Measurements from ENCODE around the gene SLC4A1. TPM values are rescaled to one million over a fixed set of nuclear protein-coding genes. Genes with fewer than 3 reads are reported as not detected.

Gene SLC4A1
- total and polyA plus RNA-seq, 2 of the 13 experiments (the other 11 are each of a cell fraction or from before 2014, with no cell fraction given) = not detected

DNA sequence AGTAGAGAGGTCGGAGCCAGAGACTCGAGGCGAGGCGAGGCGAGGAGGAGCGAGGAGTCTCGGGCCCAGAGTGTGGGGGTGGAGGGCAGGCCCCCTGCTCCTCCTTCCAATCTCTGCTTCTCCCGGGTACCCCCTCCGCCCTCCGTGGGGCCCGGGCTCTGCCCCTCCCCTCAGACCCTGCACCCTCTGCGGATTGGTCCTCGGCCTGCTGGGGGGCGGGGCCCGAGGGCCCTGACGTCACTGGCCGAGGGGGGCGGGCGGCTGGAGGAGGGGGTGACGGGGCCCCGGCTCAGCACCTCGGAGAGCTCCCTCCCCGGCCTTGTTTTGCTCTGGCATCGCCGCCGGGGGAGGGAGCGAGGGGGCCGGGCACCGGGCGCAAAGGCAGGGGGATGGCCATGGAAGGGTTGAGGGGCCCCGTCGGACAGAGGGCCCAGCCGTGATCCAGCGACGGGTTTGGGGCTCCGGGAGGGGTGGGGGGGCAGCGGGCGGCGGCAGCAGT, 40.4 kb upstream of the SLC4A1 start, which contains the start of gene RUNDC3A (continued):
- TF ChIP-seq, protein P1, sequence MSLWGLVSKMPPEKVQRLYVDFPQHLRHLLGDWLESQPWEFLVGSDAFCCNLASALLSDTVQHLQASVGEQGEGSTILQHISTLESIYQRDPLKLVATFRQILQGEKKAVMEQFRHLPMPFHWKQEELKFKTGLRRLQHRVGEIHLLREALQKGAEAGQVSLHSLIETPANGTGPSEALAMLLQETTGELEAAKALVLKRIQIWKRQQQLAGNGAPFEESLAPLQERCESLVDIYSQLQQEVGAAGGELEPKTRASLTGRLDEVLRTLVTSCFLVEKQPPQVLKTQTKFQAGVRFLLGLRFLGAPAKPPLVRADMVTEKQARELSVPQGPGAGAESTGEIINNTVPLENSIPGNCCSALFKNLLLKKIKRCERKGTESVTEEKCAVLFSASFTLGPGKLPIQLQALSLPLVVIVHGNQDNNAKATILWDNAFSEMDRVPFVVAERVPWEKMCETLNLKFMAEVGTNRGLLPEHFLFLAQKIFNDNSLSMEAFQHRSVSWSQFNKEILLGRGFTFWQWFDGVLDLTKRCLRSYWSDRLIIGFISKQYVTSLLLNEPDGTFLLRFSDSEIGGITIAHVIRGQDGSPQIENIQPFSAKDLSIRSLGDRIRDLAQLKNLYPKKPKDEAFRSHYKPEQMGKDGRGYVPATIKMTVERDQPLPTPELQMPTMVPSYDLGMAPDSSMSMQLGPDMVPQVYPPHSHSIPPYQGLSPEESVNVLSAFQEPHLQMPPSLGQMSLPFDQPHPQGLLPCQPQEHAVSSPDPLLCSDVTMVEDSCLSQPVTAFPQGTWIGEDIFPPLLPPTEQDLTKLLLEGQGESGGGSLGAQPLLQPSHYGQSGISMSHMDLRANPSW (CRISPR knock-in tag; IDR thresholded peaks at IDR 0.05; ENCODE audit: borderline replicate concordance) = no peak
- TF ChIP-seq, protein P2, sequence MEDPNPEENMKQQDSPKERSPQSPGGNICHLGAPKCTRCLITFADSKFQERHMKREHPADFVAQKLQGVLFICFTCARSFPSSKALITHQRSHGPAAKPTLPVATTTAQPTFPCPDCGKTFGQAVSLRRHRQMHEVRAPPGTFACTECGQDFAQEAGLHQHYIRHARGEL (CRISPR knock-in tag; IDR thresholded peaks at IDR 0.05) = peak; percentile 43; the same call in 1 of the 2 replicates
- TF ChIP-seq TSC22D2 (CRISPR knock-in tag; IDR thresholded peaks at IDR 0.05; ENCODE audit: borderline replicate concordance) (peak; percentile 97), NCOA1 (CRISPR knock-in tag; IDR thresholded peaks at IDR 0.05) (no peak), MAZ (IDR thresholded peaks at IDR 0.05; ENCODE audit: borderline replicate concordance, low read depth, low read length) (peak; percentile 98), MAZ (CRISPR knock-in tag; IDR thresholded peaks at IDR 0.05; ENCODE audit: low read depth) (peak; percentile 87), MAFG (CRISPR knock-in tag; IDR thresholded peaks at IDR 0.05) (no peak), TBX3 (IDR thresholded peaks at IDR 0.05; ENCODE audit: borderline replicate concordance) (no peak), ZNF777 (CRISPR knock-in tag; IDR thresholded peaks at IDR 0.05) (peak; percentile 61; the same call in 1 of the 2 replicates), ZNF329 (CRISPR knock-in tag; IDR thresholded peaks at IDR 0.05; ENCODE audit: low read depth) (peak; percentile 81), CREM (IDR thresholded peaks at IDR 0.05) (peak; percentile 75), CREM (CRISPR knock-in tag; IDR thresholded peaks at IDR 0.05) (peak; percentile 46; the same call in 1 of the 2 replicates), ZNF644 (CRISPR knock-in tag; IDR thresholded peaks at IDR 0.05; ENCODE audit: low read depth) (peak; percentile 44; the same call in 1 of the 2 replicates), ZSCAN5A (CRISPR knock-in tag; IDR thresholded peaks at IDR 0.05; ENCODE audit: borderline replicate concordance) (no peak), ZSCAN25 (CRISPR knock-in tag; IDR thresholded peaks at IDR 0.05) (no peak; the same call in 1 of the 2 replicates), RELA (CRISPR knock-in tag; IDR thresholded peaks at IDR 0.05) (no peak)
- TF ChIP-seq, protein P3, sequence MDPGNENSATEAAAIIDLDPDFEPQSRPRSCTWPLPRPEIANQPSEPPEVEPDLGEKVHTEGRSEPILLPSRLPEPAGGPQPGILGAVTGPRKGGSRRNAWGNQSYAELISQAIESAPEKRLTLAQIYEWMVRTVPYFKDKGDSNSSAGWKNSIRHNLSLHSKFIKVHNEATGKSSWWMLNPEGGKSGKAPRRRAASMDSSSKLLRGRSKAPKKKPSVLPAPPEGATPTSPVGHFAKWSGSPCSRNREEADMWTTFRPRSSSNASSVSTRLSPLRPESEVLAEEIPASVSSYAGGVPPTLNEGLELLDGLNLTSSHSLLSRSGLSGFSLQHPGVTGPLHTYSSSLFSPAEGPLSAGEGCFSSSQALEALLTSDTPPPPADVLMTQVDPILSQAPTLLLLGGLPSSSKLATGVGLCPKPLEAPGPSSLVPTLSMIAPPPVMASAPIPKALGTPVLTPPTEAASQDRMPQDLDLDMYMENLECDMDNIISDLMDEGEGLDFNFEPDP (CRISPR knock-in tag; conservative IDR thresholded peaks at IDR 0.05) = no peak
- TF ChIP-seq, protein P4, sequence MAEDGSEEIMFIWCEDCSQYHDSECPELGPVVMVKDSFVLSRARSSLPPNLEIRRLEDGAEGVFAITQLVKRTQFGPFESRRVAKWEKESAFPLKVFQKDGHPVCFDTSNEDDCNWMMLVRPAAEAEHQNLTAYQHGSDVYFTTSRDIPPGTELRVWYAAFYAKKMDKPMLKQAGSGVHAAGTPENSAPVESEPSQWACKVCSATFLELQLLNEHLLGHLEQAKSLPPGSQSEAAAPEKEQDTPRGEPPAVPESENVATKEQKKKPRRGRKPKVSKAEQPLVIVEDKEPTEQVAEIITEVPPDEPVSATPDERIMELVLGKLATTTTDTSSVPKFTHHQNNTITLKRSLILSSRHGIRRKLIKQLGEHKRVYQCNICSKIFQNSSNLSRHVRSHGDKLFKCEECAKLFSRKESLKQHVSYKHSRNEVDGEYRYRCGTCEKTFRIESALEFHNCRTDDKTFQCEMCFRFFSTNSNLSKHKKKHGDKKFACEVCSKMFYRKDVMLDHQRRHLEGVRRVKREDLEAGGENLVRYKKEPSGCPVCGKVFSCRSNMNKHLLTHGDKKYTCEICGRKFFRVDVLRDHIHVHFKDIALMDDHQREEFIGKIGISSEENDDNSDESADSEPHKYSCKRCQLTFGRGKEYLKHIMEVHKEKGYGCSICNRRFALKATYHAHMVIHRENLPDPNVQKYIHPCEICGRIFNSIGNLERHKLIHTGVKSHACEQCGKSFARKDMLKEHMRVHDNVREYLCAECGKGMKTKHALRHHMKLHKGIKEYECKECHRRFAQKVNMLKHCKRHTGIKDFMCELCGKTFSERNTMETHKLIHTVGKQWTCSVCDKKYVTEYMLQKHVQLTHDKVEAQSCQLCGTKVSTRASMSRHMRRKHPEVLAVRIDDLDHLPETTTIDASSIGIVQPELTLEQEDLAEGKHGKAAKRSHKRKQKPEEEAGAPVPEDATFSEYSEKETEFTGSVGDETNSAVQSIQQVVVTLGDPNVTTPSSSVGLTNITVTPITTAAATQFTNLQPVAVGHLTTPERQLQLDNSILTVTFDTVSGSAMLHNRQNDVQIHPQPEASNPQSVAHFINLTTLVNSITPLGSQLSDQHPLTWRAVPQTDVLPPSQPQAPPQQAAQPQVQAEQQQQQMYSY (CRISPR knock-in tag; IDR thresholded peaks at IDR 0.05) = 0 out of 2 replicates have a peak, but pooled peaks have one; percentile 25
- TF ChIP-seq, protein P5, sequence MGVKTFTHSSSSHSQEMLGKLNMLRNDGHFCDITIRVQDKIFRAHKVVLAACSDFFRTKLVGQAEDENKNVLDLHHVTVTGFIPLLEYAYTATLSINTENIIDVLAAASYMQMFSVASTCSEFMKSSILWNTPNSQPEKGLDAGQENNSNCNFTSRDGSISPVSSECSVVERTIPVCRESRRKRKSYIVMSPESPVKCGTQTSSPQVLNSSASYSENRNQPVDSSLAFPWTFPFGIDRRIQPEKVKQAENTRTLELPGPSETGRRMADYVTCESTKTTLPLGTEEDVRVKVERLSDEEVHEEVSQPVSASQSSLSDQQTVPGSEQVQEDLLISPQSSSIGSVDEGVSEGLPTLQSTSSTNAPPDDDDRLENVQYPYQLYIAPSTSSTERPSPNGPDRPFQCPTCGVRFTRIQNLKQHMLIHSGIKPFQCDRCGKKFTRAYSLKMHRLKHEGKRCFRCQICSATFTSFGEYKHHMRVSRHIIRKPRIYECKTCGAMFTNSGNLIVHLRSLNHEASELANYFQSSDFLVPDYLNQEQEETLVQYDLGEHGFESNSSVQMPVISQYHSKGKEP (CRISPR knock-in tag; IDR thresholded peaks at IDR 0.05) = peak; percentile 93
